HK-2 (cell line): Measurements from ENCODE around the gene ESYT2.

Experiments
- DNase-seq: peaks from one replicate; pipeline ENCODE4 v3.0.0-alpha.2; 2018; ENCODE audit not compliant: unreplicated experiment

ESYT2 gene

GRCh38 chr7:158746957-158747356 lies 82.4 kb downstream of the ESYT2 start:
- no peak for DNase-seq

GRCh38 chr7:158745057-158745715 lies 84.1 kb downstream of the ESYT2 start:
- DNase-seq = no peak

GRCh38 chr7:158744070-158744469 lies 85.2 kb downstream of the ESYT2 start:
- no peak for DNase-seq

GRCh38 chr7:158743219-158743618 lies 86.1 kb downstream of the ESYT2 start:
- no peak for DNase-seq

GRCh38 chr7:158742065-158742821 lies 87.1 kb downstream of the ESYT2 start:
- DNase-seq = no peak

GRCh38 chr7:158741294-158741666 lies 88.0 kb downstream of the ESYT2 start:
- DNase-seq = no peak

GRCh38 chr7:158740657-158741293 lies 88.5 kb downstream of the ESYT2 start:
- DNase-seq = peak; percentile 40

GRCh38 chr7:158740013-158740656 lies 89.2 kb downstream of the ESYT2 start:
- peak; percentile 94 for DNase-seq

GRCh38 chr7:158738841-158739240 lies 90.5 kb downstream of the ESYT2 start:
- no peak for DNase-seq

GRCh38 chr7:158737064-158737695 lies 92.1 kb downstream of the ESYT2 start:
- no peak for DNase-seq

- no peak for DNase-seq
These were observed 93.4 kb downstream of the ESYT2 start for GRCh38 chr7:158735935-158736334.

- DNase-seq = no peak
These were observed 94.4 kb downstream of the ESYT2 start for GRCh38 chr7:158734861-158735260.

GRCh38 chr7:158733775-158734494 lies 95.4 kb downstream of the ESYT2 start:
- no peak for DNase-seq

- DNase-seq = no peak
These were observed 96.1 kb downstream of the ESYT2 start for GRCh38 chr7:158733220-158733519.

- no peak for DNase-seq
These were observed 96.7 kb downstream of the ESYT2 start for GRCh38 chr7:158732494-158733219.

- no peak for DNase-seq
These were observed 97.5 kb downstream of the ESYT2 start for GRCh38 chr7:158731761-158732160.

GRCh38 chr7:158730383-158731346 lies 98.6 kb downstream of the ESYT2 start:
- no peak for DNase-seq

- no peak for DNase-seq
These were observed 99.5 kb downstream of the ESYT2 start for GRCh38 chr7:158729646-158730382.
